IPS-NIHi7 (cell line): ENCODE results near the gene MEF2D.

Experiments used
- DNase-seq: peaks from one replicate; pipeline ENCODE4 v3.0.0; 2012; ENCODE audit warnings: mixed read lengths; ENCODE audit errors: extremely low spot score

Gene MEF2D

DNA sequence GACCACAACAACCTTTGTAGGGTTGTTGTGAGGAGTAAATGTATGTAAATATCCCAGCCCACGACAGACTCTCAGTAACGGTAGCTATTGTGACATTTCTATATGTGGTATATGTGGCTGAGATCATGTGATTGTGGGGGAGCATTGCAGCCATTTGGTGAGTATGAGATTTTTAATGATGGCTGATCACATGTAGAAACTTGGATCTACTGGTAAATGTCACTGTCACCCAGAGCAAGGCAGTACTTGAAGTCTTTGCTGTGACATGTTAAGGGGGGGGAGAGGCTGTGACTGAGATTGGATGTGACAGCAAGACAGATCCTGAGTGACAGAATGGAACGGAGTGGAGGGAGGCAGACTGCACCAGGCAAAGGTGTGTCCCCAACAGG lies 23.9 kb upstream of the MEF2D start:
- no peak for DNase-seq

DNA sequence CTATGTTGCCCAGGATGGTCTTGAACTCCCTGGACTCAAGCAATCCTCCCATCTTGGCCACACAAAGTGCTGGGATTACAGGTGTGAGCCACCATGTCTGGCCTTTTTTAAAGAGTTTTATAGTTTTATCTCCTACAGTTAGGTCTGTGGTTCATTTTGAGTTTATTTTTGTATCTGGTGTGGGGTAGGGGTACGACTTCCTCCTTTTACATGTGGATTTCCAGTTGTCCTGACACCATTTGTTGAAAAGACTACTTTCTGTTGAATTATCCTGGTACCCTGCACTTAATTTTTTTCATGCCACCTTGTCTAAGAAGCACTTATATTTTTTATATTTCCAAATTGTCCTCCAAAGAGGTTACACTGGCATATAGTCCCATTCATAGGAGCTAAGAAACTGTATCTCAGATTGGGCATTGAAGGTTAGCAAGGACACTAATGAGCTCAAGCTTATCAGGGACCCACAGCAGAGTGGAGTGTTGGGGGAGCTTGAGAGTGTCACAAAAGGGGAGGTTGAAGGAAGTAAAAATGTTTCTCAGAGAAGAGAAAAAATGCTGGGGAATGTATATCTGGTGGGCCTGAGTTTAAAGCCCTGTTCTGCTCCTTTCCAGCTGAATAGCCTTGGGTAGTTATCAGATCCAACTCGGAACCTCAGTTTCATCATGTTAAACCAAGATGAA lies 23.4 kb upstream of the MEF2D start:
- no peak for DNase-seq

DNA sequence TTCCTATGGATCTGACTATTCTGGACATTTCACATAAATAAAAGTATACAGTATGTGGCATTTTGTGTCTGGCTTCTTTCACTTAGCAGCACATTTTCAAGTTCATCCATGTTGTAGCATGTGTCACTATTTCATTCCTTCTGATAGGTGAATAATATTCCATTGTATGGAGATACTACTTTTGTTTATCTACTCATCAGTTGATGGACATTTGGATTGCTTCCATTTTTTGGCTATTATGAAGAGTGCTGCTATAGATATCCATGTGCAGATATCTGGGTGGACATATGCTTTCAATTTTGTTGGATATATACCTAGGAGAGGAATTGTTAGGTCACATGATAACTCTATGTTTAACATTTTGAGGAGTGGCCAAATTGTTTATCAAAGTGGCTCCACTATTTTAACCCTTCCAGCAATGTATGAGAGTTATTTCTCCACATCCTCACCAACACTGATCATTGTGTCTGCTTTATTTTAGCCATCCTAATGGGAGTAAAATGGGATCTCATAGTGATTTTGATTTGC lies 21.9 kb upstream of the MEF2D start:
- DNase-seq: no peak

DNA sequence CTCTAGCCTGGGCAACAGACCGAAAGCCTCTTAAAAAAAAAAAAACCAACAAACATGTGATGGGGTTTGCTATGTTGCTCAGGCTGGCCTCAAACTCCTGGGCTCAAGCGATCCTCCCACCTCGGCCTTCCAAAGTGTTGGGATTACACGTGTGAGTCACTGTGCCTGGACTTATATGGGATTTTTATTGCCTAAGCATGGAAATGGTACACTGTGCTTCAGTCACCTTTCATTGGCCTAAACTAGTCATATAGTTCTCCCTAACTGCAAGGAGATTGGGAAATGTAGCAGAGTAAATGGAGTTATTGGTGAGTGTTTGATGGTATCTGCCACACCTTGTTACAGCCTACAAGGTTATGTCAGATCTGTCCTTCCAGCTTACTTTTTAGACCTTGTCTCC lies 17.2 kb upstream of the MEF2D start:
- DNase-seq: no peak

DNA sequence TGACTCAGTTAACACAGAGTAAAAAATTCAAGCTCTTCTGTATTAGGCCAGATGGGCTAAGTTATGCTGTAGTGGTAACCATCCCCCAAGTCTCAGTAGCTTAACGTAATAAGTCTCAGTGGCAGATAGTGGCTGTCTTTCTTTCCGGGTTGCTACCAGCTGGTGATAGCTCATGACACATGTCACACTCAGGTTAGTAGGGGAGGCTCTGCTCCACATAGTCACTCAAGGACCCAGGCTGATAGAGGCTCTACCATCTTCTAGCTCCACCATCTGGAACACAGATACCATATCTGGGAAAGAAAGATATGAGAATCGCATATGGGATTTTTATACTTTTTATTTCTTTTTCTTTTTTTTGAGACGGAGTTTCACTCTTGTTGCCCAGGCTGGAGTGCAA lies 16.2 kb upstream of the MEF2D start:
- DNase-seq: no peak

DNA sequence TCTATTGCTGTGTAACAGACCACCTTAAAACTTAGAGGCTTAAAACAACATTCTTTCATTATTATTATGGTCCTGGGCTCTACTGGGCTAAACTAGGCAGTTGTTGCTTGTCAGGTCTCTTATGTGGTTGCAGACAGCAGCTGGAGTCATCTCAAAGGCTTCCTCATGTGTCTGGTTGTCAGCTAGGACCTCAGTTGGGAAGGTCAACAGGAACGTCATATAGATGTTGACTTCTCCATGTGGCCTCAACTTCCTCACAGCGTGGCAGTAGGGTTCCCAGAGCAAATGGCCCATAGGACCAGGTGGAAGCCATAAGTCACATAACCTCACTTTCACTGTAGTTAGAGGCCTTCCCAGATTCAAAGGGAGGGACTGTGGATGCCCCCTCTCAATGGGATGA lies 15.4 kb upstream of the MEF2D start:
- no peak for DNase-seq

DNA sequence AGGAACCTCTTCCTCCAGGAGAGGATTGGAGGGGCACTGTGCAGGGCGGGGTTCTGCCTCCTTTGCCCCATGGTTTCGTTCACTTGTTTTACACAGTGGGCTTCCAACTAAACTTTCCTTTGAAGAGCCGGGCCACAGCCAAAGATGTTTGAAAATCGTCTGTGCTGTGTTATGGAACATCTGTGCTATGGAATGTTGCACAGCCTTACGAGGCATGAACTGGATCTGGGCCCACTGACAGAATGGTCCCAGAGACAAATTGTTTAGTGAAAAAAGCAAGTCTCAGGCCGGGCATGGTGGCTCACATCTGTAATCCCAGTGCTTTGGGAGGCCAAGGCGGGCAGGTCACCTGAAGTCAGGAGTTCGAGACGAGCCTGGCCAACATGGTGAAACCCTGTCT lies 12.6 kb upstream of the MEF2D start:
- no peak for DNase-seq

DNA sequence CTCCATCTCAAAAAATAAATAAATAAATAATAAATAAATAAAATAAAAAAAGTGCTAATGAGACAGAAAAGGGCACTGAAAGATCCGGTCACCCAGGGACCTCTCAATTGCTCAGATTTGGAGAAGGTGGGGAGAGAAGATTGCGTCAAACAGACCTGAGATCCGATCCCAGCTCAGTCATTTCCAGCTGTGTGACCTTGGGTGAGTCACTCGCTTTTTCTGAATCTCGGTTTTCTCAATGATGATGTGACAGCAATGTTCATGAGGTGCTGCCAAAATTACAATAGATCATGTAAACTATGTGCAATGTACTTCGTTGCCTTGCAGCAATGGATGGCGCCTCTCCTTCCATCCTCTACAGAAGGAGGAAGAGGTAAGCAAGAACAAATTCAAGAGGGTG lies 11.1 kb upstream of the MEF2D start:
- no peak for DNase-seq

DNA sequence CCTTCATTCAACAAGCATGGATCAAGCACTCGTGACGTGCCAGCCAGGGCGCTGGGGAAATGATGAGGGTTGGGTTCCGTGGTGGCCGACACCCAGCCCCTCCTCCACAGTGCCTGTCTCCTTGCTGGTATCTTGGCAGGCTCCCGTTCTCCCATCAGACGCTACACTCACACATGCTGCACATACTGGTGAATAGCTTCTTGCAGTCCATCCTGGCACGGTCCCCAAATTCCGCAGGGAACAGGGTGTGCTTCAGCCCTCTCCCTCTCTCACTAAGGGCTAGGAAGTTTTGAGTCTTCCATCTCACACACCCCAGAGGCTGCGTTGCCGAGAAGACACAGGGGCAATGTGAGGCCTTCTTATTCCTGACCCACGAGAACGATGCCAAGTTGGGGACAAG lies 10.1 kb upstream of the MEF2D start:
- no peak for DNase-seq

DNA sequence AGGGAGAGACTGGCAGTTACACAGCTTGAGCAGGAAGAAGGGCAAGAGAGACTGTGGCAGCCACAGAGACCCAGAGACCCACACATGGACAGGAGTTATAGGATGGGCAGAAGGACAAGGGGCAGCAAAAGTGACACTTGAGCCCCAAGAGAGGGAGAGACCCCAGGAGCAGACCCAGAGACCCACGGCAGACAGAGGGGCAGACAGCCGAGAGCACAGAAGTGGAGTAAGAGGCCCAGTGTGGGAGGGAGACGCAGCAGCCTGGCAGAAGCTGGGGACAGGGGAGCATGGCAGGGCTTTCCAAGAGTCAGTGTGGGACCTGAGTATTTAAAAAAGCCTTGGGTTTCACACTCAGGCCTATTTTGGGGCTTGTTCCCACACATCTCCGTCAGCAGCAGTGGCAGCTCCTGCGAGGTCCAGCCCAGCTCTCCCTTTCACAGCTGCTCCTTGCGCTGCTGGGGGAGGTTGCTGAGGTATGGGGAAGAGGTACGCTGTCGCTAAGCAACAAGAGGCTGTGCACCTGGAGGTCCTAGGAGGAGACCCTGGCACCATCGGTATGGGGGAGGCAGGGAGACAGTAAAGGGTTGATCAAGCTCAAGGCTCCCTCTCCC lies 9.0 kb upstream of the MEF2D start:
- DNase-seq: no peak

DNA sequence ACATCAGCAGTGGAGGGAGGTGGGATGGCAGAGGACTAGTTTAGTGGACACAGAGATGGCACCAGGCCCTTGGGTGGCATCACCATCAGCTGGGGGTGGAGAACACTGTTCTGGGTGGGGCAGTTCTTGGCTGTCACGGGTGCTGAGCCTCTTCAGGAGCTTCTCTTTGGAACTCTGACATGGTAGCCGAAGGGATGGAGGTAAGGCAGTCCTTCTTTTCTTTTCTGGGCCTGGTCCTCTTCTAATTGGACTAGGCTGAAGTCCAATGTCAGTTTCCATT lies 8.3 kb upstream of the MEF2D start:
- DNase-seq: no peak

DNA sequence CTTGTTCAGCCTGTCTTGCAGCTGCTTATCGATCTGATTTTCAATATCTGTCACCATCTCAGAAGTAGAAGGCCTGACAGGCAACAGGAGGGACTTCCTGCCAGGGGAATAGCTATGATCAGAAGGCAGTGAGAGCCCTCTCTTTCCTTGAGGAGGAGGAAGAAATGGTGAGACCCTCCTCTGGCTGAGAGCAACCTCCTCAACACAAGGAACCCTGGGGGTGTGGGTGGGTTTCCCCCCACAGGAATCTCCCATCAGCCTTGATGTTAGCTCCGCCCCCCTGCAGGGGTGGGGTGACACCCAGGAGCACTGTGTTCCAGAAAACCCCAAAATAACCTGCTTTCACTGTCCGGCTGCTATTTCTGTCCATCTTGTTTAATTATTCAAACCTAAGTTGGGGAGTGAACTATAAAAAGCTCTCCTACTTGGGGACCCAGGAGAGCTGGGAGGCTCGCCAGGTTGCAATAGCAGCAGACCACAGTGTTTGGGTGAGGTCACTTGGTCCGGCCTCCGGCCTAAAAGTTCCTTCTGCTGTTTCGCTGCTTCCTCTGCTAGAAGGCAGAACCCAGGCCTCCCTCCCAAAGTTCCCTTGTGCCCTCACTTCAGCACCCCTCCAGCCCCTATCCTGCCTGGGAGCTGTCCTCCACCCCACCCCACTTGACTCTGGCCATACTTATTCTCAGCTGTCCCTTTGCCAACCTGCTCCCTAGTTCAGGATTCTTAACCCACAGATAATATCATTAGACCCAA lies 7.8 kb upstream of the MEF2D start:
- DNase-seq: no peak

DNA sequence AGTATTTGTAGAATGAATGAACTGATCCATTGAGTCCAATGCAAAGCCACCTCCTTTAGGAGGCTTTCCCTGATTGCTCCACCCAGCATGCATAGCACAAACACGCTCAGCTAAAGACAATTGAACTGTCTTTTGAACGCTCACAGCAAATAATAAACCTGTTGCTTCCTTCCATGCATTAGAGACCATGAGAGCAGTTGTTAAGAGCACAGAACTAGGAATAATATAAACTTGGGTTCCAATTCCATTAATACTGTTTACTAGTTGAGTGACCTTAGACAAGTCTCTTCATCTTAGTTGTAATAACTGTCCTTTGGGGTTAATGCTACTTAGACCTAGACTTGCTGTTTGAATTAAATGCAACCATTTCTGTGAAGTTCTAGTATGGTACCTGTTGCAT lies 5.9 kb upstream of the MEF2D start:
- no peak for DNase-seq

DNA sequence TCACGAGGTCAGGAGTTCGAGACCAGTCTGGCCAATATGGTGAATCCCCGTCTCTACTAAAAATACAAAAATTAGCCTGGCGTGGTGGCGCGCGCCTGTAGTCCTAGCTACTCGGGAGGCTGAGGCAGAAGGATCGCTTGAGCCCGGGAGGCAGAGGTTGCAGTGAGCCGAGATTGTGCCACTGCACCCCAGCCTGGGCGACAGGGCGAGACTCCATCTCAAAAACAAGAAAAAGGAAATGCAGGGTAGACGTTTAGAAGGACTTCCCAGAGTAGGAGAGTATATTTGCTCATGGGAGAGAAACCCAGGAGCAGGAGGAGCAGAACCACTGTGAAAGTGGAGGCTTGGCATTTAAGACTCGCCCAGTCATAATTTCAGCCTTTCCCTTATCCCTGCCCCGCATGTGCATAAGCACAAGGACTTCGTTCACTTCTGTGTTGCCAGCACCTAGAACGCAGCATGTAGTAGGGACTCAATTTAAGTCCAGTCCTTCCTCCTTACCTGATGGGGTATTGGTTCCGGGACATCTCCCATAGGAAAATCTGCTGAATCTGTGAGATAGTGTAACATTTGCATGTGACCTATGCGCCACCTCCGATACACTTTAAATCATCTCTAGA lies 5.2 kb upstream of the MEF2D start:
- DNase-seq: no peak

DNA sequence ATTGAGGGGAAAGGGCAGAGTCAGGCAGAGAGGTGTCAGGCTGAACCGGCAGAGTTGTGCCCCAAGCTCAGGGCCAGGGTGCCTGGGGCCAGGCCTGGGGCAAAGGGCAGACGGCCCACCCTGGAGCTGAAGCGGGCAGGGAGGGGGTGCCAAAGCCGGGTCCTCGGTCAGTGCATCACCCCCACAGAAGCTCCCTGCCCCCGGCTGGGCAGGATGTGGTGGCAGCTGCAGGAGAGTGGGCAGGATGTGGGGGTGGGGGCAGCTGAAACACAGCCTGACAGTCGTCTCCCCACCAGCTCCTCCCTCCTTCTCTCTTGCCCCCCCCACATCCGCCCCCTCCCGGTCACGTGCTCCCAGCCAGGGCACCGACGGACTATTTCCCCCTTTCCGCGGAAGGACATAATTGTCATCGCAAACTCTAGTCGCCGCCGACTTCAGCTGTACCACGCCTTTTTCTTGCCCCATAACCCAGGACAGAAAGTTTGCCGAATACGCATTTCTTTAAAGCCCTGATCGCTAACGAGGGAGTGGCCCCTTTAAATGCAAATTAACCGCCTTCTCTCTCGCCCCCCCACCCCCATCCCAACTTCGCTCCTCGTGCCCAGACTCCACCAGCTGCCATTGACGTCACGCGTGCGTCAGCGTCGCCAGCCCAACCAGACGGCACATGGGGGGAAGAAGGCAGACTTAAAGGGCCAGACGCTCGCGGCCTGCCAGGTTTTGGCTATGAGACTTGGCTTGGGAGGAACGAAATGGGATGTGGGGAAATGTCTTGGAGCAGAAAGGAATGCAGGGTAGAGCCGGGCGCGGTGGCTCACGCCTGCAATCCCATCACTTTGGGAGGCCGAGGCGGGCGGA lies 4.5 kb upstream of the MEF2D start:
- DNase-seq: peak; percentile 94

DNA sequence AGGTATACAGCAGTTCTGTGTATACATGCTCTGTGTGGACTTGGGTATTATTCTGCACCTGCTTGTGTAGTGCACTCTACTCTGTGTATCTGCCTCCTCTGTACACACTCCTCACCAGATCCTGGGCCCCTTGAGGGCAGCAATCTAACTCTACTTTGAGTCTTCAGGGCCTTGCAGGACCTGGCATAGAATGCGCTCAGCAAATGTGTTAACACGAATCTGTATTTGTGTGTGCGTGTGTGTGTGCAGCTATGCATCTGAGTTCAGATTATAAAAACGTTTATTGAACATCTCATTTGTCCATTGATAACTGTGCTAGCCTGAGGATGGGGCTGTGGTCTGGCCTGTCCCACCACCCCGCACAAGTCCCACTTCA lies 3.9 kb upstream of the MEF2D start:
- no peak for DNase-seq

DNA sequence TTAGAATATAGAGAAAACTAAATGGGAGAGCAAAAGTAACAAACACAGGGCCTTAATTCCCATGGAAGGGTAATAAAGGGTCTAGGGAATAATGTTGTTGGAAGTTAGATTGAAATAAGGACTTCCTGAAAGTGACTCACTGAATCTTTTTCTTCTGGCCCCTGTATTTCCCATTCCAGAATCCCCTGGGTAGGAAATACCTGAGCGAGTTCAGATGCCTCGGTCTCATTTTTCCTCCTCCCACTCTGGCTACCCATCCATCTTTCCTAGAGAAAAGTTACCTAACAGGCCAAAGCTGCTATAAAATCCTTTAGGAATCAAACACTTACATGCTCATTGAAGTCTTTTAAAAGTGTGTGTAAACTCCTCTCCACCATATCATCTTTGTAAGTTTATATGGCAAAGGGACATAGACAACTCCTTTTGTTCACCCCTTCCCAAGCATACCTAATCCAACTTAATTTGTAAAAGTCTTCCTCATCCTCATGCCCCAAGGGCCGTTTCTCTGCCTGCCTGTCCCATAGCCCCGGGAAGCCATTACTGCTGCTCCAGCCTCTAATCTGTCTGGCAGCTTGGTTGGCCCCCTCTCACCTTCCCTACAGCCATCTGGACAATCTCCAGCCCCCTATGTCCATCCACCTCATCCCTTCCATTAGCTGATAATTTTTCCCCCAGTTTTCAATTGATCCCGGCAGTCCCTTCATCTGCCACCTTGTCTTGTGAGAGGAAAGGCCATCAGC lies 3.3 kb upstream of the MEF2D start:
- no peak for DNase-seq

DNA sequence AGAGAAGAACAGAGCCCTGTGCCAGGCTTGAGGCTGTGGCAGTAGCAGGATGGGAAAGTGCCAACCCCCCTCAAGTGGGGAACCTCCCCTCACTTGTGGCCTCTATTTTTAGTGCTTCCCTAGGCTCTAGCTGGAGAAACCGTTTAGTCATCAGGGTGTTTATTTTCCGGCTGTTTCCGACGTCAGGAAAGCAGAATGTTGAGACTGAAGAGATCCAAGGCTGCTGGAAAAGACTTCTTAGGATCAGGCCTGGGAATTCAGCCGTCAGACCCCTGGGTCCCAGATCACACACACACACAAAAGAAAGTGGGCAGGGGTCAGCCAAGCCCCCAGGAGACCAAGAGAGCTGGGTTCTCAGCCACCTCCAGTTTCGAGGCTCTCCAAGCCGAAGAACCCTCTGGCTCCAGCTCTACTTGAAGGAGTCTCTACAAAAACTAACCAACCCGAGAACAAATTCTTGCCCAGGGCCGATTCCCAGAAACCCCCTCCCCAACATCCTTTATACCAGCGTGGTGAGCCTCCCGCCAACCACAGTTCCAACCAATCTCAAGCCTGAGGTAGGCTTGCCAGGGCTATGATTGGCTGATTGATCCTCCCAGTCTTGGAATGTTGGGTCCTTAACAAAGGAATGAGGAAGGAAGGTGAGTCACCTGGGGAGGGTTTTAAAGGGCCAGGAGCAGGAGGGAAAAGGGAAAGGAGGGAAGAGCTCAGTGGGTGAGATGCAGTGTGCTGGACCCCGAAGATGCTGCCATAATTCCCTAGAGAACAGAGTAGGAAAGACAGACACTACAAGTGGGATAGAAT lies 2.5 kb upstream of the MEF2D start:
- DNase-seq: peak; percentile 84

DNA sequence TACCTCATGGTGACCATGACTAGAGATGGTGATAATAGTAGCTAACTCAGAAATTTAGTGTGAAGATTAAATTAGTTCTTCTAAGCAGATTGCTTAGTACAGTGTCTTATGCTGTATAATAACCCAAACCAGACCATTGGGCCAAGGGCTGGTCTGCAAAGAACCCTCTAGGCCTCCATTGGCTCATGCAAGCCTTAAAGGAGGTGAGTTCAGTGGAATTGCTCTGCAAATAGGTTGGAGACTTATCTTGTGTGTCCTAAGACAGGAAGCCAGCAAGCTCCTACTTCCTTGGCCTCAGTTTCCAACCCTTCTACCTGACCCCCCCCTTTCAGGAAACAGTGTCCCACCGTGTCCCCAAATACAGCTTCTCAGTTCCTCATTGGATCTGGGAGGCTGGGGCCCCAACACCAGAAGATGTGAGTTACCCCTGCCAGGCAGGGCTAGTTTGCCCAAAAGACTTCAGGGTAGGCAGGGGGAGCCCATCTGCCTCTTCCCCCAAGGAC lies 1.9 kb upstream of the MEF2D start:
- no peak for DNase-seq
